BE2C (cell line): ENCODE data around the gene SLC25A13.
A peak's percentile ranks its signal among the peaks of the same experiment; 100 is the strongest.

ENCODE experiments used
- DNase-seq: peaks from one replicate; pipeline ENCODE4 v3.0.0-alpha.2; 2020
- H3K27me3 ChIP-seq: fragments of 250-450 bp; sonication (Bioruptor Pico); 2 replicates; pipeline ENCODE4 v1.5.1; 2020; ENCODE audit warnings: mild to moderate bottlenecking
- H3K36me3 ChIP-seq: fragments of 250-450 bp; sonication (Bioruptor Pico); 2 replicates; pipeline ENCODE4 v1.5.1; 2020; ENCODE audit warnings: mild to moderate bottlenecking
- H3K4me1 ChIP-seq: fragments of 250-450 bp; sonication (Bioruptor Pico); 2 replicates; pipeline ENCODE4 v1.5.1; 2020
- H3K4me3 ChIP-seq: 2 replicates; pipeline ENCODE4 v1.5.1; 2011; ENCODE audit warnings: low read depth, low read length
- H3K9me3 ChIP-seq: fragments of 250-450 bp; sonication (Bioruptor Pico); 2 replicates; pipeline ENCODE4 v1.5.1; 2020
- CTCF ChIP-seq: IDR thresholded peaks from 2 replicates; pipeline ENCODE4 v1.5.1; 2012; ENCODE audit warnings: mild to moderate bottlenecking, low read depth, low read length

SLC25A13 gene

GRCh38 chr7:96320442-96320841 lies 1.5 kb downstream of the SLC25A13 start:
- Histone ChIP-seq H3K9me3 (no peaks in the 10 kb centered on the region), H3K4me1 (no peaks in the 10 kb centered on the region), H3K36me3 (no peaks in the 10 kb centered on the region), H3K4me3 (peak overlapping the region; percentile 81), H3K27me3 (no peaks in the 10 kb centered on the region)
- no peak for TF ChIP-seq CTCF
- DNase-seq = no peak

GRCh38 chr7:96319439-96319838 lies 2.5 kb downstream of the SLC25A13 start:
- no peak for DNase-seq
- Histone ChIP-seq H3K36me3 (no peaks in the 10 kb centered on the region), H3K9me3 (no peaks in the 10 kb centered on the region), H3K4me3 (no peak overlapping the region), H3K27me3 (no peaks in the 10 kb centered on the region), H3K4me1 (no peaks in the 10 kb centered on the region)
- TF ChIP-seq CTCF = no peak

GRCh38 chr7:96316949-96317348 lies 4.9 kb downstream of the SLC25A13 start:
- H3K4me1 ChIP-seq = no peaks in the 10 kb centered on the region
- no peaks in the 10 kb centered on the region for H3K27me3 ChIP-seq
- H3K9me3 ChIP-seq = no peaks in the 10 kb centered on the region
- no peak overlapping the region for H3K4me3 ChIP-seq
- no peak for DNase-seq
- H3K36me3 ChIP-seq = peaks cover 6% of the 10 kb centered on the region; the same call in 1 of the 2 replicates
- TF ChIP-seq CTCF = no peak

GRCh38 chr7:96315125-96315512 lies 6.8 kb downstream of the SLC25A13 start:
- Histone ChIP-seq H3K27me3 (no peaks in the 10 kb centered on the region), H3K4me3 (no peak overlapping the region), H3K4me1 (no peaks in the 10 kb centered on the region), H3K9me3 (no peaks in the 10 kb centered on the region), H3K36me3 (peaks cover 6% of the 10 kb centered on the region; the same call in 1 of the 2 replicates)
- no peak for DNase-seq
- TF ChIP-seq CTCF = no peak

- Histone ChIP-seq H3K4me1 (no peaks in the 10 kb centered on the region), H3K9me3 (no peaks in the 10 kb centered on the region), H3K27me3 (no peaks in the 10 kb centered on the region), H3K36me3 (peaks cover 6% of the 10 kb centered on the region; the same call in 1 of the 2 replicates), H3K4me3 (no peak overlapping the region)
- no peak for TF ChIP-seq CTCF
- no peak for DNase-seq
Observed at GRCh38 chr7:96314402-96315124, 7.3 kb downstream of the SLC25A13 start.

- TF ChIP-seq CTCF = no peak
- no peaks in the 10 kb centered on the region for H3K9me3 ChIP-seq
- peaks cover 6% of the 10 kb centered on the region; the same call in 1 of the 2 replicates for H3K36me3 ChIP-seq
- no peaks in the 10 kb centered on the region for H3K4me1 ChIP-seq
- H3K4me3 ChIP-seq = no peak overlapping the region
- DNase-seq = no peak
- H3K27me3 ChIP-seq = no peaks in the 10 kb centered on the region
Observed at GRCh38 chr7:96313940-96314339, 8.0 kb downstream of the SLC25A13 start.
